Measurements from ENCODE around the gene SPAG9. TPM values are rescaled to one million over a fixed set of nuclear protein-coding genes. Genes with fewer than 3 reads are reported as not detected.

SPAG9 gene
- polyA plus RNA-seq, 1 donor from 2014 or later = 201 TPM

DNA sequence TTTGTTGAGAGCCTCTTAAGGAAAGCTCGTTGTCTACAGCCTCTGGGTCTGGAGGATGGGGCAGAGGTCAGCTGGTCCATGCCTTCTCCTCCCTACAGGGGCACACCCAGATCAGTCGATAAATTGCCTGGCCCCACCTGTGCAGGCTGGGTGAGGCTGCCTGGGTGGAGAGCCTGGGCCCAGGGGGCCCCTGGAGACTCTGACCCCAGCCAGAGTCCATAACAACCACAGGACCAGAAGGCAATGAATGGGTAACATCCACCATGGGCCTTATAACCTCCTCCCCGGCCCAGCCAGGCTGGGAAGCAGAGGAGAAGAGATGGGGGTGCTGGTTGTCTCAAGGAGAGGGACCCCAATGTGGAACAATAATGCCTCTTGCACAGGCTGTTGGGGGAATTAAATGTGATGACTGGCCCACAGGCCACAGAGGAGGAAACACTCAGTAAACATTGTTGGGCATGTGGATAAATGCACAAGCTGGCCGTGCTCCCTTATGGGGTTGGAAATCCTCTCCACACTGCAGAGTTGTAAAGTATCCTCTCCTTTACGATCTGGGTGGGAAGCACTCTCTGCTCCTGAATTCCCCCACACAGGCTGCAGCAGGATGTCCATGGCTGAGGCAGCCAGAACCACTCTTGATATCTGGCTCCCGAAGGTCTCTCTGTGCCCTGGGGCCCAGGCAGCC is 197.8 kb downstream of the SPAG9 start:
- Histone ChIP-seq H3K4me3 (ENCODE audit: low read length) (no peak overlapping the region), H3F3A (ENCODE audit: insufficient read depth, low read length, poor library complexity, severe bottlenecking) (no peaks in the 10 kb centered on the region), H3K9me2 (ENCODE audit: insufficient read depth, low read length) (no peaks in the 10 kb centered on the region), H3K9me3 (ENCODE audit: low read length) (no peaks in the 10 kb centered on the region), H3K4me2 (ENCODE audit: low read length) (no peak overlapping the region), H3K9ac (ENCODE audit: low read length) (no peak overlapping the region), H4K20me1 (ENCODE audit: insufficient read depth) (no peaks in the 10 kb centered on the region), H3K27ac (ENCODE audit: low read length) (no peak overlapping the region), H3K36me3 (ENCODE audit: insufficient read depth, low read length) (no peaks in the 10 kb centered on the region), H2AFZ (ENCODE audit: low read depth, low read length) (no peak overlapping the region), H3K79me2 (replicated peaks; ENCODE audit: insufficient read depth, low read length) (no peaks in the 10 kb centered on the region), H3K27me3 (ENCODE audit: insufficient read depth, low read depth, low read length) (no peaks in the 10 kb centered on the region)
- no peak for TF ChIP-seq MXI1 (conservative IDR thresholded peaks at IDR 0.05; ENCODE audit: poor library complexity, severe bottlenecking)
- TF ChIP-seq POLR2AphosphoS5 (IDR thresholded peaks at IDR 0.05) = no peak

DNA sequence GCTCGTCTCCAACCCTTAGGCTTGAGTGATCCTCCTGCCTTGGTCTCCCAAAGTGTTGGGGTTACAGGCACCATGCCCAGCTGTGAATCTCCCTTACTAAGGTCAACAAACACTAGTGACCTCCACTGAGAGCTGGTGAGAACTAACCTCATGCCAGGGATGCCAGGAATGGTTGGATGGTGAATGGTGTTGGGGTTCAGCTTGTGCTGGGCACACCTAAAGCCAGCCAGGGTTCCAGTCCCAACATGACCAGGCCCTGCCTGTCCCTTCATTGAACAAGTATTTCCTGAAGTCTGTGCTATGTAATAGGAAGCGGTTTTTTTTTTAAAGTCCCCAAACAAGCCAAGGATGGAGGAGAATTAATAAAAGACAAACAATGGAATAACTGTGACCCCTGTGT is 198.6 kb downstream of the SPAG9 start:
- H3K9me2 ChIP-seq (ENCODE audit: insufficient read depth, low read length) = no peaks in the 10 kb centered on the region
- H3K79me2 ChIP-seq (replicated peaks; ENCODE audit: insufficient read depth, low read length) = no peaks in the 10 kb centered on the region
- no peaks in the 10 kb centered on the region for H3F3A ChIP-seq (ENCODE audit: insufficient read depth, low read length, poor library complexity, severe bottlenecking)
- H3K4me3 ChIP-seq (ENCODE audit: low read length) = no peak overlapping the region
- no peak overlapping the region for H3K9ac ChIP-seq (ENCODE audit: low read length)
- TF ChIP-seq RAD21 (conservative IDR thresholded peaks at IDR 0.05) = no peak
- TF ChIP-seq, protein P1, sequence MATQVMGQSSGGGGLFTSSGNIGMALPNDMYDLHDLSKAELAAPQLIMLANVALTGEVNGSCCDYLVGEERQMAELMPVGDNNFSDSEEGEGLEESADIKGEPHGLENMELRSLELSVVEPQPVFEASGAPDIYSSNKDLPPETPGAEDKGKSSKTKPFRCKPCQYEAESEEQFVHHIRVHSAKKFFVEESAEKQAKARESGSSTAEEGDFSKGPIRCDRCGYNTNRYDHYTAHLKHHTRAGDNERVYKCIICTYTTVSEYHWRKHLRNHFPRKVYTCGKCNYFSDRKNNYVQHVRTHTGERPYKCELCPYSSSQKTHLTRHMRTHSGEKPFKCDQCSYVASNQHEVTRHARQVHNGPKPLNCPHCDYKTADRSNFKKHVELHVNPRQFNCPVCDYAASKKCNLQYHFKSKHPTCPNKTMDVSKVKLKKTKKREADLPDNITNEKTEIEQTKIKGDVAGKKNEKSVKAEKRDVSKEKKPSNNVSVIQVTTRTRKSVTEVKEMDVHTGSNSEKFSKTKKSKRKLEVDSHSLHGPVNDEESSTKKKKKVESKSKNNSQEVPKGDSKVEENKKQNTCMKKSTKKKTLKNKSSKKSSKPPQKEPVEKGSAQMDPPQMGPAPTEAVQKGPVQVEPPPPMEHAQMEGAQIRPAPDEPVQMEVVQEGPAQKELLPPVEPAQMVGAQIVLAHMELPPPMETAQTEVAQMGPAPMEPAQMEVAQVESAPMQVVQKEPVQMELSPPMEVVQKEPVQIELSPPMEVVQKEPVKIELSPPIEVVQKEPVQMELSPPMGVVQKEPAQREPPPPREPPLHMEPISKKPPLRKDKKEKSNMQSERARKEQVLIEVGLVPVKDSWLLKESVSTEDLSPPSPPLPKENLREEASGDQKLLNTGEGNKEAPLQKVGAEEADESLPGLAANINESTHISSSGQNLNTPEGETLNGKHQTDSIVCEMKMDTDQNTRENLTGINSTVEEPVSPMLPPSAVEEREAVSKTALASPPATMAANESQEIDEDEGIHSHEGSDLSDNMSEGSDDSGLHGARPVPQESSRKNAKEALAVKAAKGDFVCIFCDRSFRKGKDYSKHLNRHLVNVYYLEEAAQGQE (IDR thresholded peaks at IDR 0.05; ENCODE audit: borderline replicate concordance) = no peak
- no peak for TF ChIP-seq EP300 (conservative IDR thresholded peaks at IDR 0.05; ENCODE audit: poor library complexity, severe bottlenecking)
- TF ChIP-seq POLR2AphosphoS5 (IDR thresholded peaks at IDR 0.05) = no peak
- TF ChIP-seq EZH2 (IDR thresholded peaks at IDR 0.05; ENCODE audit: borderline replicate concordance, insufficient read depth, low read length, poor library complexity, severe bottlenecking) = no peak
- TF ChIP-seq, protein P2, sequence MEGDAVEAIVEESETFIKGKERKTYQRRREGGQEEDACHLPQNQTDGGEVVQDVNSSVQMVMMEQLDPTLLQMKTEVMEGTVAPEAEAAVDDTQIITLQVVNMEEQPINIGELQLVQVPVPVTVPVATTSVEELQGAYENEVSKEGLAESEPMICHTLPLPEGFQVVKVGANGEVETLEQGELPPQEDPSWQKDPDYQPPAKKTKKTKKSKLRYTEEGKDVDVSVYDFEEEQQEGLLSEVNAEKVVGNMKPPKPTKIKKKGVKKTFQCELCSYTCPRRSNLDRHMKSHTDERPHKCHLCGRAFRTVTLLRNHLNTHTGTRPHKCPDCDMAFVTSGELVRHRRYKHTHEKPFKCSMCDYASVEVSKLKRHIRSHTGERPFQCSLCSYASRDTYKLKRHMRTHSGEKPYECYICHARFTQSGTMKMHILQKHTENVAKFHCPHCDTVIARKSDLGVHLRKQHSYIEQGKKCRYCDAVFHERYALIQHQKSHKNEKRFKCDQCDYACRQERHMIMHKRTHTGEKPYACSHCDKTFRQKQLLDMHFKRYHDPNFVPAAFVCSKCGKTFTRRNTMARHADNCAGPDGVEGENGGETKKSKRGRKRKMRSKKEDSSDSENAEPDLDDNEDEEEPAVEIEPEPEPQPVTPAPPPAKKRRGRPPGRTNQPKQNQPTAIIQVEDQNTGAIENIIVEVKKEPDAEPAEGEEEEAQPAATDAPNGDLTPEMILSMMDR (IDR thresholded peaks at IDR 0.05; ENCODE audit: poor library complexity, severe bottlenecking) = no peak
- no peak for TF ChIP-seq TAF1 (IDR thresholded peaks at IDR 0.05; ENCODE audit: low read depth)
- no peak for TF ChIP-seq MXI1 (conservative IDR thresholded peaks at IDR 0.05; ENCODE audit: poor library complexity, severe bottlenecking)
- TF ChIP-seq SMC3 (conservative IDR thresholded peaks at IDR 0.05; ENCODE audit: poor library complexity) = no peak
- H3K27ac ChIP-seq (ENCODE audit: low read length) = no peak overlapping the region
- no peak overlapping the region for H2AFZ ChIP-seq (ENCODE audit: low read depth, low read length)
- no peaks in the 10 kb centered on the region for H3K27me3 ChIP-seq (ENCODE audit: insufficient read depth, low read depth, low read length)
- no peaks in the 10 kb centered on the region for H3K36me3 ChIP-seq (ENCODE audit: insufficient read depth, low read length)
- H3K9me3 ChIP-seq (ENCODE audit: low read length) = no peaks in the 10 kb centered on the region
- no peaks in the 10 kb centered on the region for H4K20me1 ChIP-seq (ENCODE audit: insufficient read depth)
- H3K4me2 ChIP-seq (ENCODE audit: low read length) = no peak overlapping the region

Measured in neural cell (in vitro differentiated cells).